Measurements from ENCODE around the gene CDO1.

DNA sequence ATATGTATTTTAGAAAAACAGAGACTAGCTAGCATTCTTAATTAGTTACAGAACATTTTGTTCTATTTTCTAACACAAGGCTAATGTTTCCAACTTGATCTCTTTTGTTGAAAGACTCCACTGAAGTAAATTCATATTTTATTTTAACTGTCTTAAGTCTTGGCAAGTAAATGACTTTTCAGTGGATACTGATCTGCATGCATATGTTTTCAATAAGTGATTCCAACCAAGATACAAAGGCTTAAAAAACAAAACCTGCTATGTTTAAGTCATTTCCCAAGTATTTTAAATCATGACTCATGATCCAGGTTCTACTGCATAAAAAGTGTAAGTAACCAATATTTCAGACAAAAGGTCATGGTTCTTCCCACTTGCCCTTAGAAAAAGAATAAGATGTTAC lies 5.7 kb downstream of the CDO1 start:
- TF ChIP-seq, protein P1, sequence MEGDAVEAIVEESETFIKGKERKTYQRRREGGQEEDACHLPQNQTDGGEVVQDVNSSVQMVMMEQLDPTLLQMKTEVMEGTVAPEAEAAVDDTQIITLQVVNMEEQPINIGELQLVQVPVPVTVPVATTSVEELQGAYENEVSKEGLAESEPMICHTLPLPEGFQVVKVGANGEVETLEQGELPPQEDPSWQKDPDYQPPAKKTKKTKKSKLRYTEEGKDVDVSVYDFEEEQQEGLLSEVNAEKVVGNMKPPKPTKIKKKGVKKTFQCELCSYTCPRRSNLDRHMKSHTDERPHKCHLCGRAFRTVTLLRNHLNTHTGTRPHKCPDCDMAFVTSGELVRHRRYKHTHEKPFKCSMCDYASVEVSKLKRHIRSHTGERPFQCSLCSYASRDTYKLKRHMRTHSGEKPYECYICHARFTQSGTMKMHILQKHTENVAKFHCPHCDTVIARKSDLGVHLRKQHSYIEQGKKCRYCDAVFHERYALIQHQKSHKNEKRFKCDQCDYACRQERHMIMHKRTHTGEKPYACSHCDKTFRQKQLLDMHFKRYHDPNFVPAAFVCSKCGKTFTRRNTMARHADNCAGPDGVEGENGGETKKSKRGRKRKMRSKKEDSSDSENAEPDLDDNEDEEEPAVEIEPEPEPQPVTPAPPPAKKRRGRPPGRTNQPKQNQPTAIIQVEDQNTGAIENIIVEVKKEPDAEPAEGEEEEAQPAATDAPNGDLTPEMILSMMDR (IDR thresholded peaks at IDR 0.05) = no peak
- no peak for TF ChIP-seq POLR2A (IDR thresholded peaks at IDR 0.05)

Measured in Peyer's patch (tissue), 4 donors.